Spinal cord (tissue), 10 donors: Measurements from ENCODE around the gene TEX38. TPM values are rescaled to one million over a fixed set of nuclear protein-coding genes. Genes with fewer than 3 reads are reported as not detected.
"Not testable (repeated sequence)": the region's sequence is repeated elsewhere in the genome, so short reads cannot be mapped to it uniquely, and the experiment has no call there.

Experiments
- DNase-seq, 6 donors: peaks; one replicate each; pipeline versions ENCODE4 v3.0.0 to v3.0.0-alpha.2; 2013 to 2015; ENCODE audit warnings: low spot score in 6 of 6, low read depth in 4 of 6
- H3K27ac ChIP-seq: one replicate; pipeline ENCODE4 v1.5.1; 2013; ENCODE audit warnings: low read depth, low read length, control low read depth
- H3K27me3 ChIP-seq: one replicate; pipeline ENCODE4 v1.6.1; 2013; ENCODE audit warnings: low read length; ENCODE audit not compliant: control insufficient read depth, insufficient read depth
- H3K36me3 ChIP-seq: one replicate; pipeline ENCODE4 v1.6.1; 2013; ENCODE audit warnings: low read length; ENCODE audit not compliant: control insufficient read depth, insufficient read depth
- H3K4me1 ChIP-seq: one replicate; pipeline ENCODE4 v1.6.1; 2013; ENCODE audit warnings: low read length; ENCODE audit not compliant: control insufficient read depth, insufficient read depth
- H3K4me3 ChIP-seq: one replicate; pipeline ENCODE4 v1.5.1; 2013; ENCODE audit warnings: low read depth, low read length, control low read depth
- H3K9me3 ChIP-seq: one replicate; pipeline ENCODE4 v1.6.1; 2013; ENCODE audit warnings: low read length; ENCODE audit not compliant: control insufficient read depth, insufficient read depth
- WGBS: methylation state at CpG from one replicate; pipeline ENCODE4 v1.1.5; 2013; ENCODE audit warnings: missing lambda C conversion rate; ENCODE audit not compliant: insufficient coverage; 5-methylcytosine and 5-hydroxymethylcytosine counted together
- polyA plus RNA-seq, 2 donors: library from polyadenylated mRNA; unstranded; fragments of 120-200 nt; gene quantifications; one replicate each; pipeline ENCODE4 v1.2.1, GENCODE V29; 2013; ENCODE audit not compliant: insufficient read length in 2 of 2
- total RNA-seq, 2 donors: library from RNA; depleted of rRNA in 1 of 2; stranded (reverse); fragments of 120-200 nt in 1 of 2; fragments of >200 nt in 1 of 2; gene quantifications; one replicate each; pipeline versions ENCODE4 v1.2.3 to v1.2.4, GENCODE V29; 2013 to 2014
- donor health status: healthy.

The TEX38 gene
- total and polyA plus RNA-seq, 4 donors, result 0.41 to 0.45 TPM; not detected in 2

DNA sequence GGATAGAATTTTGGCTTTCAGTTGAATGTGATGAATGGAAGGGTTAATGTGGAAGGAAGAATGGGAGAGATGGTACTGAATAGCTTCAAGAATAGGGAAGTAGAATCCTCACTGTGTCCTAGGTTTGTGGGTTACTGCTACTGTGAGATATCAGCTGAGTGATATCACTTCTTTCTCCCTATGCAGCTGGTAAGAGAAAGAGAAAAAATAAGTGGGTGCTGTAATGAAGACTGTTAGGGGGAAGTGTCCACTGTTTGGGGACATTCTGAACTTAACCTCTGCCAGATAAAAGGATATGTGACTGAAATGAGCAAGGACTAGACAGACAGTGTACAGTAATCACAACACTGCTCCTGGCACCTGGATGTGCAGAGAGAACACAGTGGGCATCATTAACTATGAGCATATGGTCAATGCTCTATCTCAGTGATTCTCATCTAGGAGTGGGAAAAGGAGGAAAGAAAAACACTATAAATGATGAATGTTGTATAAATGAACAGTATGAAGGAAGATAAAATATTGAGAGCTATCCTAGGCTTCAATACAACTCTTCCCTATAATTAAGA, 29.5 kb upstream of the TEX38 start:
- Histone ChIP-seq H3K4me3 (no peak overlapping the region), H3K27ac (no peak overlapping the region)
- DNase-seq, result no peak

DNA sequence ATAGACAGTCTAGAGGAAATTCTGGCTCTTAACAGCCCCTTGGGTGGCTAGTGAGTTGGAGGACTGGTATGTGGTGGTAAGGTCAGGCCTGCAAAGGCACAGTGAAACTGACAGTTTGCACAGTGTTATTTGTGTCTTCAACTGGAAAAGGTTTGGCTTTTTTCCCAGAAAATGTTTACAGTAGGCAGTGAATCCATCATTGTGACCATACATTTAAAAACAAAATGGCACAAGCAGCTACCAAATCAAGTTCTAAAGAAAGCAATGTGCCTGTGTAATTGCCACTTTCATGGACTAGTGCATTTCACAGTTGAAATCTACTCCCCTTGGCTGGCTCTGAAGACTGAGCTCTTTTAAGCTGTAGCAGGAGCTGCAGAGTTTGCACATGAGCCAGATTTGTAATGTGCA, 28.3 kb upstream of the TEX38 start:
- no peaks in the 10 kb centered on the region for H3K4me1 ChIP-seq
- no peak overlapping the region for H3K27ac ChIP-seq
- H3K36me3 ChIP-seq, result peaks cover 16% of the 10 kb centered on the region
- H3K4me3 ChIP-seq, result no peak overlapping the region
- no peaks in the 10 kb centered on the region for H3K27me3 ChIP-seq
- DNase-seq, result peak in 5 of 6 donors; percentile 47 to 86 (median 52)
- peaks cover 4% of the 10 kb centered on the region for H3K9me3 ChIP-seq

More for the DNA sequence above, 29.5 kb upstream of the TEX38 start:
- Histone ChIP-seq H3K4me1 (no peaks in the 10 kb centered on the region), H3K9me3 (no peaks in the 10 kb centered on the region), H3K36me3 (peaks cover 14% of the 10 kb centered on the region), H3K27me3 (no peaks in the 10 kb centered on the region)

DNA sequence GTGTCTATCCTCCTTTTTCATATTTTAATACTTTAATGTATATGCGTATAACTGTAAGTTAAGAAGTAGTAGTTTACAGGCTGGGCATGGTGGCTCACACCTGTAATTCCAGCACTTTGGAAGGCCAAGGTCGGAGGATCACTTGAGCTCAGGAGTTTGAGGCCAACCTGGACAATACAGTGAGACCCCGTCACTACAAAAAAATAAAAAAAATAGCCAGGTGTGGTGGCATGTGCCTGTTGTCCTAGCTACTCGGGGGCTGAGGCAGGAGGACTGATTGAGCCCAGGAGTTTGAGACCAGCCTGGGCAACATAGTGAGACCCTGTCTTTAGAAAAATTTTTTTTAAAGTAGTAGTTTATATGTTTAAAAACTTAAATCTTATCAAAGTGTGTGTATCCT, 25.8 kb upstream of the TEX38 start:
- no peaks in the 10 kb centered on the region for H3K4me1 ChIP-seq
- H3K4me3 ChIP-seq, result no peak overlapping the region
- peaks cover 22% of the 10 kb centered on the region for H3K36me3 ChIP-seq
- 100% methylated on average over 1 of the region's 4 CpGs for WGBS
- DNase-seq, result no peak
- H3K27ac ChIP-seq, result no peak overlapping the region
- no peaks in the 10 kb centered on the region for H3K27me3 ChIP-seq
- peaks cover 12% of the 10 kb centered on the region for H3K9me3 ChIP-seq

DNA sequence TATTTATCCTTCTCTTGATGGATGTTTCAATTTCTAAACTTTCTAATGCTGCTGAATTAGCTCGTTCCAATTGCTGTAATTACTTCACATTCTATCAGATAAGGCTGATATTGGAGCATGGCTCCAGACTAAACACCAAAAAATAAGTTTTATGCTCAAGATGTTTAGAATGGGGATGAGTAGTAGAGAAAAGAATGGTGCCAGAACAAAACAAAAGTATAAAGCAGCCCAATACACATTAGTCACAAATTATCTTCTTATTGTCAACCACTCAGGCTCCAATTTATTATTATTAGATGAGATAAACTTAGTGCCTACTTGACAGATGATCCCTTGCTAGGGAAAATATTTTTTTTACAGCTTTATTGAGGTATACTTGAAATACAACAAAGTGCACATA, 25.3 kb upstream of the TEX38 start:
- WGBS, result no CpG with 5 or more reads among the region's 1 CpG
- Histone ChIP-seq H3K4me1 (no peaks in the 10 kb centered on the region), H3K4me3 (no peak overlapping the region), H3K9me3 (peaks cover 12% of the 10 kb centered on the region), H3K27ac (no peak overlapping the region), H3K27me3 (no peaks in the 10 kb centered on the region), H3K36me3 (peaks cover 22% of the 10 kb centered on the region)
- no peak for DNase-seq

DNA sequence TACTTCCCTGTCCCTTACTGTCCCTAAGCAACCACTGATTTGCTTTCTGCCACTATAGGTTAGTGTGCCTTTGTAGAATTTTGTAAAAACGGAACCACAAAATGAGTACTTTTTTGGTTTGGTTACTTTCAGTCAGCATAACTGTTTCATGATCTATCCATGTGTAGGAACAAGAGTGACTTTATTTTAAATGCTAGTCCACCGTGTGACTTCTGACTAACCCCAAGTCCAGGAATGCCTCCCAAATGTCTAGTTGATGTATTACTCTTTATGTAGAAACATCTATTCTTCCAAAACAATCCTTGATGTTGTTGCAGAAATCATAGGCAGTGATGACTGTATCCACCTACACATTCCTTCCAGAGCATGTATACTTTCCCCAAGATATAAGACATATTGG, 24.8 kb upstream of the TEX38 start:
- Histone ChIP-seq H3K36me3 (peaks cover 22% of the 10 kb centered on the region), H3K9me3 (peaks cover 12% of the 10 kb centered on the region), H3K4me1 (no peaks in the 10 kb centered on the region), H3K4me3 (no peak overlapping the region), H3K27ac (no peak overlapping the region), H3K27me3 (no peaks in the 10 kb centered on the region)
- WGBS, result 80% methylated on average over 1 of the region's 2 CpGs
- DNase-seq, result no peak

DNA sequence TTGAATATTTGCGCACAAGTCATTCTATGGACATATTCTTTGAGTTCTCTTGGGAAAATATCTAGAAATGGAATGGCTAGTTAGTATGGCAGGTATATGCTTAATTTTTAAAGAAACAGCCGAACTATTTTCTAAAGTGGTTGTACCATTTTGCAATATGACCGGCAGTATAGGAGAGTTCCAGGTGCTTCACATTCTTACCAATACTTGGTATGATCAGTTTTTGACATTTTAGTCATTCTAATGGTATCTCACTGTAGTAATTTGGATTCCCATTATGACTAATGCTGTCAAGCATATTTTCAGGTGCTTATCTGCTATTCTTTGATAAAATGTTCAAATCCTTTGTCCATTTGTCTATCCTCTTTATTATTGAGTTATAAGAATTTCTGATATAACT, 24.0 kb upstream of the TEX38 start:
- Histone ChIP-seq H3K36me3 (peaks cover 22% of the 10 kb centered on the region), H3K27me3 (no peaks in the 10 kb centered on the region), H3K27ac (no peak overlapping the region), H3K4me3 (no peak overlapping the region), H3K4me1 (no peaks in the 10 kb centered on the region), H3K9me3 (peaks cover 12% of the 10 kb centered on the region)
- DNase-seq, result no peak
- 100% methylated on average over 1 of the region's 3 CpGs for WGBS

DNA sequence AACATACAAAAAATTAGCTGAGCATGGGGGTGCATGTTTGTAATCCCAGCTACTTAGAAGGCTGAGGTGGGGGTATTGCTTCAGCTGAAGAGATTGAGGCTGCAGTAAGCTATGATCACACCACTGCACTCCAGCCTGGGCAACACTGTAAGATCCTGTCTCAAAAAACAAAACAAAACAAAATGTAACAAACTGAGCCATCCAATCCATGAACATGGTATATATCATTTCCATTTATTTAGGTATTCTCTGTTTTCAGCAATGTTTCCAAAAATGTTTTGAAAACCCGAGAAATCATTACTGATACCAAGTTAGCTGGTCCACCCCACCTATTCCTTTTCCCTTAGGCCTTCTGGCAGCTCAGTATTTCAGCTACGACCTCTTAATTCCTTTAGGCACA, 21.9 kb upstream of the TEX38 start:
- peaks cover 12% of the 10 kb centered on the region for H3K9me3 ChIP-seq
- H3K27me3 ChIP-seq, result no peaks in the 10 kb centered on the region
- no peaks in the 10 kb centered on the region for H3K4me1 ChIP-seq
- WGBS, result 100% methylated on average over 2 of the region's 2 CpGs
- H3K27ac ChIP-seq, result no peak overlapping the region
- peaks cover 22% of the 10 kb centered on the region for H3K36me3 ChIP-seq
- H3K4me3 ChIP-seq, result no peak overlapping the region
- no peak for DNase-seq

DNA sequence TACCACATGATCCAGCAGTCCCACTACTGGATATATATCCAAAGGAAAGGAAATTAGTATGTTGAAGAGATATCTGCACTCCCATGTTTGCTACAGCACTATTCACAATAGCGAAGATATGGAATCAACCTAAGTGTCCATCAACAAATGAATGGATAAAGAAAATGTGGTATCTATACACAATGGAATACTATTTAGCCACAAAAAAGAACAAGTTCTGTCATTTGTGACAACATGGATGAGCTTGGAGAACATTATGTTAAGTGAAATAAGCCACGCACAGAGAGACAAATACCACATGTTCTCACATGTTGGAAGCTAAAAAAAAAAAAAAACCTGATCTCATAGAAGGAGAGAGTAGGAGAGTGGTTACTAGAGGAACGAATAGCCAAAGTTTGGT, 21.2 kb upstream of the TEX38 start:
- peaks cover 12% of the 10 kb centered on the region for H3K9me3 ChIP-seq
- WGBS, result no CpG with 5 or more reads among the region's 3 CpGs
- no peaks in the 10 kb centered on the region for H3K4me1 ChIP-seq
- no peak overlapping the region for H3K4me3 ChIP-seq
- peaks cover 21% of the 10 kb centered on the region for H3K36me3 ChIP-seq
- no peaks in the 10 kb centered on the region for H3K27me3 ChIP-seq
- no peak overlapping the region for H3K27ac ChIP-seq
- no peak for DNase-seq

DNA sequence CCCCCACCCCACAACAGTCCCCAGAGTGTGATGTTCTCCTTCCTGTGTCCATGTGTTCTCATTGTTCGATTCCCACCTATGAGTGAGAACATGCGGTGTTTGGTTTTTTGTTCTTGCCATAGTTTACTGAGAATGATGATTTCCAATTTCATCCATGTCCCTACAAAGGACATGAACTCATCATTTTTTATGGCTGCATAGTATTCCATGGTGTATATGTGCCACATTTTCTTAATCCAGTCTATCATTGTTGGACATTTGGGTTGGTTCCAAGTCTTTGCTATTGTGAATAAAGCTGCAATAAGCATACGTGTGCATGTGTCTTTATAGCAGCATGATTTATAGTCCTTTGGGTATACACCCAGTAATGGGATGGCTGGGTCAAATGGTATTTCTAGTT, 20.5 kb upstream of the TEX38 start:
- not testable (repeated sequence) for H3K27me3 ChIP-seq, H3K4me1 ChIP-seq, H3K4me3 ChIP-seq, DNase-seq, H3K27ac ChIP-seq
- H3K9me3 ChIP-seq, result peaks cover 12% of the 10 kb centered on the region
- H3K36me3 ChIP-seq, result peaks cover 27% of the 10 kb centered on the region
- no CpG with 5 or more reads among the region's 3 CpGs for WGBS

DNA sequence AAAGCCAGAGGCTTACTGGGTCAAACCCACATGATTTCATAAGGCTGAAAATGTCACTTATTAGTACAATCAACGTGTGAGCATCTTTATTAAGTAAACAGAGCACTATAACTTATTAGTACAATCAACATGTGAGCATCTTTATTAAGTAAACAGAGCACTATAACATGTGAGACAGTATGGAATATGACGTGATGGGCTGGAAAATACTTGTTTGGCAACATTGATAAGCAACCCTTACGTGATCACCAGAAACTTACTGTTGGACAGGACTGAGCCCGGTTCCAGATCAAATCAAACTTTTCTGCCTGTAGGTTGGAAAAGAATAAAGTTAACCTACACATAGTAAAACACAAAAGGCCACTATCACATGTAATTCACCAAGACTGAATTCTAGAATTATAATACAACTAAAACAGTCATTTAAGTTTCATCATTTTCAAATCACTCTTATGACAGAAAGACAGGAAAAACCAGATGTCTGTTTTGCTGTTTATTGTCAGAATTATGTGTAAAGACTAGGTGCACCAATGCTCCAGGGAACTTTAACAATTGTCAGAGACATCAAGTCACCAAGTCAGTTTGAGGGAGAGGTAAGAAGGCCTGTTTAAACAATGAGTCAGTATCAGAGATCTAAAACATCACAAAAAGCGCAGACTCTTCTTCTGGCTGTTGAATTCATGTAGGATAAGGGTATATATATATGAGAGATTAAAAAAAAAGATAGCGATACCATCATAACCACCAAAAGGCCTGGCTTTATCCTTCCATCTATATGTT, 19.1 kb upstream of the TEX38 start:
- no peak overlapping the region for H3K4me3 ChIP-seq
- peaks cover 24% of the 10 kb centered on the region for H3K36me3 ChIP-seq
- WGBS, result no CpG with 5 or more reads among the region's 6 CpGs
- DNase-seq, result no peak
- H3K27me3 ChIP-seq, result no peaks in the 10 kb centered on the region
- no peaks in the 10 kb centered on the region for H3K4me1 ChIP-seq
- no peak overlapping the region for H3K27ac ChIP-seq
- peaks cover 11% of the 10 kb centered on the region for H3K9me3 ChIP-seq
